Neural cell (in vitro differentiated cells): ENCODE results near the gene DPEP1. TPM values are rescaled to one million over a fixed set of nuclear protein-coding genes. Genes with fewer than 3 reads are reported as not detected.

Source experiments
- H2AFZ ChIP-seq: fragments of 200-600, 300-800 bp; sonication (generic), shearing (Covaris generic); 2 replicates; pipeline ENCODE4 v1.6.0; 2014; ENCODE audit warnings: low read depth, mild to moderate bottlenecking, antibody characterized with exemption, low read length, moderate library complexity
- H3F3A ChIP-seq: fragments of 200-600 bp; shearing (Covaris generic); 2 replicates; pipeline ENCODE4 v1.6.1; 2016; ENCODE audit warnings: mild to moderate bottlenecking, moderate library complexity, mixed read lengths, antibody characterized with exemption, low read length; ENCODE audit not compliant: insufficient read depth, poor library complexity, severe bottlenecking
- H3K27ac ChIP-seq: fragments of 200-600, 300-800 bp; sonication (generic), shearing (Covaris generic); 2 replicates; pipeline ENCODE4 v1.5.1; 2014; ENCODE audit warnings: mild to moderate bottlenecking, low read length, moderate library complexity
- H3K27me3 ChIP-seq: fragments of 300-800, 200-600 bp; sonication (generic), shearing (Covaris generic); 2 replicates; pipeline ENCODE4 v1.6.0; 2014; ENCODE audit warnings: mild to moderate bottlenecking, low read depth, low read length, moderate library complexity; ENCODE audit not compliant: insufficient read depth
- H3K36me3 ChIP-seq: fragments of 300-800, 200-600 bp; sonication (generic), shearing (Covaris generic); 2 replicates; pipeline ENCODE4 v1.5.1; 2014; ENCODE audit warnings: mild to moderate bottlenecking, antibody characterized with exemption, low read length, moderate library complexity; ENCODE audit not compliant: insufficient read depth
- H3K4me2 ChIP-seq: fragments of 300-800, 200-600 bp; sonication (generic), shearing (Covaris generic); 2 replicates; pipeline ENCODE4 v1.6.0; 2014; ENCODE audit warnings: mild to moderate bottlenecking, low read length
- H3K4me3 ChIP-seq: fragments of 300-800, 200-600 bp; sonication (generic), shearing (Covaris generic); 2 replicates; pipeline ENCODE4 v1.5.1; 2014; ENCODE audit warnings: mild to moderate bottlenecking, low read length, moderate library complexity
- H3K79me2 ChIP-seq: fragments of 200-600 bp; shearing (Covaris generic); replicated peaks from 2 replicates; pipeline ENCODE4 v1.6.0; 2014; ENCODE audit warnings: mild to moderate bottlenecking, low read length, moderate library complexity; ENCODE audit not compliant: insufficient read depth
- H3K9ac ChIP-seq: fragments of 300-800, 200-600 bp; sonication (generic), shearing (Covaris generic); 2 replicates; pipeline ENCODE4 v1.6.1; 2016; ENCODE audit warnings: mild to moderate bottlenecking, low read length, mixed read lengths
- H3K9me2 ChIP-seq: fragments of 200-600 bp; shearing (Covaris generic); 2 replicates; pipeline ENCODE4 v1.6.1; 2016; ENCODE audit warnings: mild to moderate bottlenecking, low read length, mixed read lengths; ENCODE audit not compliant: insufficient read depth
- H3K9me3 ChIP-seq: fragments of 200-600, 300-800 bp; sonication (generic), shearing (Covaris generic); 2 replicates; pipeline ENCODE4 v1.6.1; 2016; ENCODE audit warnings: mild to moderate bottlenecking, mixed run types, low read length, moderate library complexity, mixed read lengths
- H4K20me1 ChIP-seq: fragments of 200-600 bp; shearing (Covaris generic); 2 replicates; pipeline ENCODE4 v1.6.1; 2016; ENCODE audit warnings: mild to moderate bottlenecking, mixed run types; ENCODE audit not compliant: insufficient read depth
- CTCF ChIP-seq: fragments of 450-650 bp; IDR thresholded peaks from 2 replicates; pipeline ENCODE4 v1.5.1; 2014; ENCODE audit warnings: antibody characterized with exemption, mild to moderate bottlenecking, moderate library complexity; ENCODE audit not compliant: poor library complexity, severe bottlenecking
- EP300 ChIP-seq: fragments of 450-650 bp; conservative IDR thresholded peaks from 2 replicates; pipeline ENCODE4 v1.6.1; 2014; ENCODE audit warnings: antibody characterized with exemption, mild to moderate bottlenecking, moderate library complexity; ENCODE audit not compliant: poor library complexity, severe bottlenecking
- EZH2 ChIP-seq: fragments of 200-600, 300-800 bp; shearing (Covaris generic), sonication (generic); IDR thresholded peaks from 2 replicates; pipeline ENCODE4 v1.6.1; 2014; ENCODE audit warnings: antibody characterized with exemption, low read length, borderline replicate concordance, mild to moderate bottlenecking; ENCODE audit not compliant: insufficient read depth, poor library complexity, severe bottlenecking
- MXI1 ChIP-seq: fragments of 450-650 bp; conservative IDR thresholded peaks from 2 replicates; pipeline ENCODE4 v1.6.1; 2014; ENCODE audit warnings: antibody characterized with exemption, mild to moderate bottlenecking; ENCODE audit not compliant: poor library complexity, severe bottlenecking
- POLR2AphosphoS5 ChIP-seq: IDR thresholded peaks from 2 replicates; pipeline ENCODE4 v1.6.1; 2012
- RAD21 ChIP-seq: fragments of 450-650 bp; conservative IDR thresholded peaks from 2 replicates; pipeline ENCODE4 v1.6.1; 2014; ENCODE audit warnings: antibody characterized with exemption, mild to moderate bottlenecking, moderate library complexity
- REST ChIP-seq: IDR thresholded peaks from 2 replicates; pipeline ENCODE4 v1.6.1; 2012; ENCODE audit warnings: borderline replicate concordance
- SMC3 ChIP-seq: fragments of 450-650 bp; conservative IDR thresholded peaks from 2 replicates; pipeline ENCODE4 v1.6.1; 2014; ENCODE audit warnings: antibody characterized with exemption, mild to moderate bottlenecking, moderate library complexity; ENCODE audit not compliant: poor library complexity
- TAF1 ChIP-seq: IDR thresholded peaks from 2 replicates; pipeline ENCODE4 v1.6.1; 2012; ENCODE audit warnings: low read depth
- polyA plus RNA-seq: library from polyadenylated mRNA; depleted of rRNA; stranded (reverse); fragments of >200 nt; gene quantifications from 2 replicates; pipeline ENCODE4 v1.2.3, GENCODE V29; 2014

The DPEP1 gene
- polyA plus RNA-seq, 1 donor from 2014 or later = 0.33 TPM

- H3K4me3 ChIP-seq = no peak overlapping the region
- H2AFZ ChIP-seq = no peak overlapping the region
- no peaks in the 10 kb centered on the region for H3K27me3 ChIP-seq
- no peak overlapping the region for H3K9ac ChIP-seq
- no peaks in the 10 kb centered on the region for H3K9me3 ChIP-seq
- TF ChIP-seq RAD21 (no peak), SMC3 (no peak), EZH2 (no peak), EP300 (no peak), MXI1 (no peak), REST (no peak), TAF1 (no peak), CTCF (no peak), POLR2AphosphoS5 (no peak)
- H3K79me2 ChIP-seq = no peaks in the 10 kb centered on the region
- H3K4me2 ChIP-seq = no peak overlapping the region
- H4K20me1 ChIP-seq = no peaks in the 10 kb centered on the region
- H3K27ac ChIP-seq = no peak overlapping the region
- no peaks in the 10 kb centered on the region for H3K36me3 ChIP-seq
- H3K9me2 ChIP-seq = no peaks in the 10 kb centered on the region
- H3F3A ChIP-seq = no peaks in the 10 kb centered on the region
These were observed 56.3 kb downstream of the DPEP1 start for GRCh38 chr16:89669755-89670154.

GRCh38 chr16:89670496-89671431, 57.3 kb downstream of the DPEP1 start:
- no peaks in the 10 kb centered on the region for H3K9me3 ChIP-seq

More at GRCh38 chr16:89670496-89671431, 57.3 kb downstream of the DPEP1 start:
- Histone ChIP-seq H3F3A (no peaks in the 10 kb centered on the region), H3K36me3 (no peaks in the 10 kb centered on the region), H3K79me2 (no peaks in the 10 kb centered on the region), H3K27me3 (no peaks in the 10 kb centered on the region), H3K9me2 (no peaks in the 10 kb centered on the region), H3K27ac (no peak overlapping the region), H3K4me2 (no peak overlapping the region), H3K4me3 (no peak overlapping the region), H2AFZ (no peak overlapping the region), H4K20me1 (no peaks in the 10 kb centered on the region), H3K9ac (no peak overlapping the region)
- TF ChIP-seq REST (no peak), SMC3 (no peak), EZH2 (no peak), MXI1 (no peak), CTCF (no peak), TAF1 (no peak), EP300 (no peak), RAD21 (no peak), POLR2AphosphoS5 (no peak)
